ENCODE measurements around the gene NDOR1.

The NDOR1 gene

DNA sequence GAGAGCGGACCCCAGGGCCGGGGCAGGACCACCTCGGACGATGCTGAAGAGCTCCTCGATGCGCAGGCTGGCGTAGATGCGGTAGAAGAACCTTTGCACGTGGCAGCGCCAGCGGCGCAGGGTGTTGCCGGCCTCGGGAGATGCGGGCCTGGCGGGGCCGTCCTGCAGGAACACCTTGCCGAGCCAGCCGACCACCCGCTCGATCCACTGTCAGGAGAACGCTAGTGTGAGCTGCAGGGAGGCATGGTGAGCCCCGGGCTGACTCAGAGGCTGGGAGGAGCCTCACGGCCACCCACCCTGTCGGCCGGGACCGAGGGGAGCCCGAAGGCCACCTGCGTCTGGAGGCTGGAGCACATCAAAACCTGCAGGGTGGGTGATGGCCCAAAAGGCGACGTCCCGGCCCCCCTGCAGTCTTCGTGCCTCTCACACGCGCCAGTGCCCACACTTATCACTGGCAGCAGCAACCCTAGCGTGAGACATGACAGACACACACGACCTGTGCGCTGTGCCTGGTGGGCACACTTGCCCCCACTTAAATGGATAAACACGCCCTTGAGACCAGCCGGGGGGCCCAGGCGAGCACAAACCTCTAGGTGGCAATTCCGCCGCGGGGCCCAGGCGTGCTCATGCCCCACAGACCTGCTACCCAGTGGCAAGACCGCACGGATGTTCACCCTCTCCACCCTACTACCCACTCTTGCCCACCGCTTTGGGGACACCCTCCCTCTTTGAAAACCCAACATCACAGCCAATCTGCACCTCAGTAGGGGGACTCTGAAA is 20.4 kb upstream of the NDOR1 start:
- DNase-seq (ENCODE audit: low spot score), result no peak
- in situ Hi-C loops (cut with MboI; ENCODE audit: low pct_unique_long_range_greater_than_20kb, low sequenced_read_pairs, unreplicated experiment), result no loop called here
- TF ChIP-seq, protein P1, sequence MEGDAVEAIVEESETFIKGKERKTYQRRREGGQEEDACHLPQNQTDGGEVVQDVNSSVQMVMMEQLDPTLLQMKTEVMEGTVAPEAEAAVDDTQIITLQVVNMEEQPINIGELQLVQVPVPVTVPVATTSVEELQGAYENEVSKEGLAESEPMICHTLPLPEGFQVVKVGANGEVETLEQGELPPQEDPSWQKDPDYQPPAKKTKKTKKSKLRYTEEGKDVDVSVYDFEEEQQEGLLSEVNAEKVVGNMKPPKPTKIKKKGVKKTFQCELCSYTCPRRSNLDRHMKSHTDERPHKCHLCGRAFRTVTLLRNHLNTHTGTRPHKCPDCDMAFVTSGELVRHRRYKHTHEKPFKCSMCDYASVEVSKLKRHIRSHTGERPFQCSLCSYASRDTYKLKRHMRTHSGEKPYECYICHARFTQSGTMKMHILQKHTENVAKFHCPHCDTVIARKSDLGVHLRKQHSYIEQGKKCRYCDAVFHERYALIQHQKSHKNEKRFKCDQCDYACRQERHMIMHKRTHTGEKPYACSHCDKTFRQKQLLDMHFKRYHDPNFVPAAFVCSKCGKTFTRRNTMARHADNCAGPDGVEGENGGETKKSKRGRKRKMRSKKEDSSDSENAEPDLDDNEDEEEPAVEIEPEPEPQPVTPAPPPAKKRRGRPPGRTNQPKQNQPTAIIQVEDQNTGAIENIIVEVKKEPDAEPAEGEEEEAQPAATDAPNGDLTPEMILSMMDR (IDR thresholded peaks at IDR 0.05; ENCODE audit: extremely low read depth, insufficient read depth, missing control alignments), result no peak

DNA sequence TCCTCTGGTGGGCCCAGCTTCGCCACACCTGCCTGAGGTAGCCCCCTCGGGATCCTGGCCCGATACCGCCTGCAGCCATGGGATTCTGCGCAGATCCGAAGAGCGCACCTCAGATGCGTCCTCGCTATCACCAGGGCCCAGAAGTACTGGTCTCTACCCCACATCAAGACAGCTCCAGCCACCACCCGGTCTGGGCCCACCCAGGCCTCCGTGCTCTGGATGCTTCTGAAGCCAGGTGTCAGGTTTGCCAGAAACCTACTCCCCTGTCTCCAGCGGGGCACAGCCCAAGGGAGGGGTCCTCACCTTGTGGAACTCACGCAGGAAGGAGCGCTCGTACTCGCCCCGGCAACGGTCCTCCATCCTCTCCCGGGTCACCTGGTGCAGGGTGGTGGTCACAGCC is 19.6 kb upstream of the NDOR1 start:
- DNase-seq (ENCODE audit: low spot score), result no peak
- TF ChIP-seq, protein P1 (IDR thresholded peaks at IDR 0.05; ENCODE audit: extremely low read depth, insufficient read depth, missing control alignments), result no peak
- in situ Hi-C loops (cut with MboI; ENCODE audit: low pct_unique_long_range_greater_than_20kb, low sequenced_read_pairs, unreplicated experiment), result no loop called here

DNA sequence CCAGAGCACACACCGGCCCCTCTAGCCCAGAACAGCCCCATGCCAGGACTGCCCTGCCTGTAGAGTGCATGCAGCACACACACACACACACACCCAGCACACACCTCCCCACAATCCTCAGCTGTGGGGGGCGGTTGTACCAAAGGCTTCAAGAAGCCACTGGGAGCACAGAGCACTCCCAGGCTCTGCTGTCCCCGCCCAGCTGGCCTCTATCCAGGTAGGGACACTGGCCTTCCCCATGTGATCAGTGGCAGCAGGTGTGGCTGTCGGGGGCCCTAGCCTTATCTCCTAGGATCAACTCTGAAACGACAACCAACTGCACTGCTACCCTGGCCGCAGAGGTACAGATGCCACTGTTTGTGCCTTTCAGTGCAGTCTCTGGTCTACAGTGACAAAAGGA is 19.1 kb upstream of the NDOR1 start:
- no peak for DNase-seq (ENCODE audit: low spot score)
- TF ChIP-seq, protein P1 (IDR thresholded peaks at IDR 0.05; ENCODE audit: extremely low read depth, insufficient read depth, missing control alignments), result no peak
- in situ Hi-C loops (cut with MboI; ENCODE audit: low pct_unique_long_range_greater_than_20kb, low sequenced_read_pairs, unreplicated experiment), result no loop called here

DNA sequence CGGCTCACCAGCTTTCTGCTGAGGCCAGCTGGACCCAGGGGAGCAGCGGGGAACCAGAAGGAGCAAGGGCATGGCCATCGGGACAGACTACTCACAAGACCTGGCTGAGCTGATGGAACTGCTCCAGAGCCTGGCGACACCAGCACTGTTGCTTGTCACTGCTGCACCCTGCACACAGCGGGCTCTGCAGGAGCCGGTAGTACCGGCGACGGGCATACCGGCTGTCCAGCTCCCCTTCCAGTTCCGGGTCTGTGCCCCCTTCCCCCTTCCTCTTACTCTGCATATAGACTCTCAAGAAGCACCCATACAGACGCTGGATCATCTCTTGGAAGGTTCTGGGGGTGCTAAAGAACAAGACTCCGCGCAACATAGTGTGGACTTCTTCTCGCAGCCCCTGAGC is 18.1 kb upstream of the NDOR1 start:
- TF ChIP-seq, protein P1 (IDR thresholded peaks at IDR 0.05; ENCODE audit: extremely low read depth, insufficient read depth, missing control alignments), result no peak
- in situ Hi-C loops (cut with MboI; ENCODE audit: low pct_unique_long_range_greater_than_20kb, low sequenced_read_pairs, unreplicated experiment), result no loop called here
- DNase-seq (ENCODE audit: low spot score), result no peak

DNA sequence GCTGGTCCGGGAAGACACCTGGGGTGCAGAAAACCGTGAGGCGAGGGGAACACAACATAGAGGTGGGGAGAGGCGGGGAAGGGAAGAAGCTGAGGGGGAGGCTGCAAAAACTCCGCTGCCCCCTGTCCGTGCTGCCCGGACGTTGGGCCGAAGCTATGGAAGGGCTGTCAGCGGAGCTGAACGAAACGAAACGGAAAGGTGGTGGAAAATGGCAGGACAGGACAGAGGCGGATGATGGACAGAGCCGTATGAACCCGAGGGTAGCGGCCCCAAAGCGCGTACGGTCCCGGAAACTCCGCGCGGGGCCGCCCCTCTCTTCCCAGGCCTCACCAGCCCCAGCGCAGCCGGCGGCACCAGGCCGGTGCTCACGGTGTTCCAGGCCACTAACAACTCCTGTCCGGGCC is 17.4 kb upstream of the NDOR1 start:
- DNase-seq (ENCODE audit: low spot score), result no peak
- TF ChIP-seq, protein P1 (IDR thresholded peaks at IDR 0.05; ENCODE audit: extremely low read depth, insufficient read depth, missing control alignments), result no peak
- in situ Hi-C loops (cut with MboI; ENCODE audit: low pct_unique_long_range_greater_than_20kb, low sequenced_read_pairs, unreplicated experiment), result no loop called here

DNA sequence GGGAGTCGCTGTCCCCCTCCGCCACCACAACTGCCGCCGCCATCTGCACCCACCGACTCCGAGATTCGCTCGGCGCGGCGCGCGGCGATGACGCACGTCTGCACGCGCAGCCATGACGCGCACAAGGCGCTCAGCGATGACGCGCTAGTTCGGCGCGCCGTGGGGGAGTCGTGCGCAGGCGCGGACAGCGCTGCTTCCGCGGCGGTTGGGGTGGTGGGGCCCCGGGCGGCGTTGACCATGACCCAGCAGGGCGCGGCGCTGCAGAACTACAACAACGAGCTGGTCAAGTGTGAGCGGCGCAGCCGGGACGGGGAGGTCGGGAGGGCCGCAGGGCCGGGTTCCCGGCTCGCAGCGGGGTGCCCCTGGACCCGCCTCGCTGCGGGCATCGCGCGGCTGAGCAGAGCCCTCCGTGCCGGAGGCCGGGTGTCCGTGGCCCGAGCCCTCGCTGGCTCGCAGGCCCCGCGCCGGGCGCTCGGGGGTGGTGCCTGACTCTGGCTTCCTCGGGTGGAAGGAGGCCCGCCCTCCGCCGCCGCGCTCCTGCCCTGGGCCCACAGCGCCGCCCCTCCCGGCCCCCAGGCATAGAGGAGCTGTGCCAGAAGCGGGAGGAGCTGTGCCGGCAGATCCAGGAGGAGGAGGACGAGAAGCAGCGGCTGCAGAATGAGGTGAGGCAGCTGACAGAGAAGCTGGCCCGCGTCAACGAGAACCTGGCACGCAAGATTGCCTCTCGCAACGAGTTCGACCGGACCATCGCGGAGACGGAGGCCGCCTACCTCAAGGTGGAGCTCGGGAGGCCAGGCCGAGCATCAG is 16.8 kb upstream of the NDOR1 start, which contains the start of the genes ANAPC2 and SSNA1:
ANAPC2 (minus strand) TSS at position 71 of the 807 bp plus-strand sequence; CDS start at position 43, 28 bp downstream.
SSNA1 (plus strand) TSS at position 187 of the 807 bp plus-strand sequence; CDS start at position 238, 51 bp downstream.
- peak; percentile 98 for DNase-seq (ENCODE audit: low spot score)
- in situ Hi-C loops (cut with MboI; ENCODE audit: low pct_unique_long_range_greater_than_20kb, low sequenced_read_pairs, unreplicated experiment), result no loop called here
- TF ChIP-seq, protein P1 (IDR thresholded peaks at IDR 0.05; ENCODE audit: extremely low read depth, insufficient read depth, missing control alignments), result peak; percentile 56

Data from GM13977 (cell line).